Mucosa of rectum (tissue), 2 donors: ENCODE measurements around the gene PIP4K2B.

ENCODE experiments used
- H3K27ac ChIP-seq, 2 donors: one replicate each; pipeline ENCODE4 v1.7.0; 2013; ENCODE audit warnings: inconsistent platforms in 2 of 2, low read depth in 2 of 2, low read length in 2 of 2
- H3K27me3 ChIP-seq, 2 donors: one replicate each; pipeline ENCODE4 v1.7.0; 2013; ENCODE audit warnings: low read length in 2 of 2; ENCODE audit not compliant: control insufficient read depth in 2 of 2, insufficient read depth in 2 of 2
- H3K36me3 ChIP-seq, 2 donors: one replicate each; pipeline ENCODE4 v1.7.0; 2013; ENCODE audit warnings: low read length in 2 of 2; ENCODE audit not compliant: control insufficient read depth in 2 of 2, insufficient read depth in 2 of 2
- H3K4me1 ChIP-seq, 2 donors: one replicate each; pipeline ENCODE4 v1.7.0; 2013; ENCODE audit warnings: low read length in 2 of 2, mild to moderate bottlenecking in 1 of 2; ENCODE audit not compliant: control insufficient read depth in 2 of 2, insufficient read depth in 2 of 2
- H3K4me3 ChIP-seq, 2 donors: one replicate each; pipeline ENCODE4 v1.7.0; 2013; ENCODE audit warnings: low read length in 2 of 2
- H3K9ac ChIP-seq, 2 donors: one replicate each; pipeline ENCODE4 v1.7.0; 2013; ENCODE audit warnings: low read length in 2 of 2, low read depth in 1 of 2, mild to moderate bottlenecking in 1 of 2
- H3K9me3 ChIP-seq, 2 donors: one replicate each; pipeline ENCODE4 v1.7.0; 2013; ENCODE audit warnings: low read length in 2 of 2; ENCODE audit not compliant: control insufficient read depth in 2 of 2
- donor health status: healthy.
- donor health status: Normal muscosa, but diverticular disease.

Gene PIP4K2B

GRCh38 chr17:38751808-38752307, 47.5 kb downstream of the PIP4K2B start:
- no peaks in the 10 kb centered on the region for H3K9me3 ChIP-seq
- peaks cover 42 to 46% of the 10 kb centered on the region in 2 donors for H3K4me1 ChIP-seq
- H3K27me3 ChIP-seq: no peaks in the 10 kb centered on the region
- peak overlapping the region; percentile 61 to 97 for H3K9ac ChIP-seq
- H3K4me3 ChIP-seq: peak overlapping the region; percentile 99 to 100
- H3K36me3 ChIP-seq: peaks cover 13 to 17% of the 10 kb centered on the region in 2 donors
- peak overlapping the region; percentile 81 to 89 for H3K27ac ChIP-seq

GRCh38 chr17:38751144-38751807, 48.1 kb downstream of the PIP4K2B start:
- peak overlapping the region; percentile 47 to 97 for H3K9ac ChIP-seq
- no peaks in the 10 kb centered on the region for H3K27me3 ChIP-seq

GRCh38 chr17:38750312-38751121, 48.8 kb downstream of the PIP4K2B start:
- Histone ChIP-seq H3K9ac (peak overlapping the region; percentile 60 to 97), H3K36me3 (peaks cover 4 to 5% of the 10 kb centered on the region in 2 donors), H3K9me3 (no peaks in the 10 kb centered on the region), H3K4me3 (peak overlapping the region; percentile 83 to 99), H3K4me1 (peaks cover 49 to 56% of the 10 kb centered on the region in 2 donors), H3K27me3 (no peaks in the 10 kb centered on the region), H3K27ac (peak overlapping the region; percentile 84 to 89)

More at GRCh38 chr17:38751144-38751807, 48.1 kb downstream of the PIP4K2B start:
- Histone ChIP-seq H3K27ac (peak overlapping the region; percentile 84 to 89), H3K4me3 (peak overlapping the region; percentile 83 to 99), H3K9me3 (no peaks in the 10 kb centered on the region), H3K4me1 (peaks cover 48 to 52% of the 10 kb centered on the region in 2 donors), H3K36me3 (peaks cover 12 to 13% of the 10 kb centered on the region in 2 donors)

GRCh38 chr17:38750044-38750311, 49.4 kb downstream of the PIP4K2B start:
- Histone ChIP-seq H3K27me3 (no peaks in the 10 kb centered on the region), H3K36me3 (peaks cover 4 to 5% of the 10 kb centered on the region in 2 donors), H3K9ac (peak overlapping the region; percentile 60 to 76), H3K27ac (peak overlapping the region; percentile 84 to 89), H3K4me1 (peaks cover 49 to 56% of the 10 kb centered on the region in 2 donors), H3K9me3 (no peaks in the 10 kb centered on the region), H3K4me3 (peak overlapping the region; percentile 83 to 99)

- Histone ChIP-seq H3K9ac (peak overlapping the region; percentile 61 to 76), H3K9me3 (no peaks in the 10 kb centered on the region), H3K27me3 (no peaks in the 10 kb centered on the region), H3K36me3 (peaks cover under 1% of the 10 kb centered on the region in 2 donors), H3K4me1 (peaks cover 49 to 56% of the 10 kb centered on the region in 2 donors), H3K4me3 (peak overlapping the region; percentile 83 to 99), H3K27ac (peak overlapping the region; percentile 84 to 89)
Observed at GRCh38 chr17:38749223-38750043, 49.9 kb downstream of the PIP4K2B start.

GRCh38 chr17:38748892-38749222, 50.5 kb downstream of the PIP4K2B start:
- Histone ChIP-seq H3K27me3 (no peaks in the 10 kb centered on the region), H3K27ac (peak overlapping the region; percentile 84 to 89), H3K4me1 (peaks cover 50 to 55% of the 10 kb centered on the region in 2 donors), H3K9me3 (no peaks in the 10 kb centered on the region), H3K4me3 (peak overlapping the region; percentile 83 to 99), H3K9ac (peak overlapping the region; percentile 61 to 76), H3K36me3 (no peaks in the 10 kb centered on the region)

- peaks cover 51 to 53% of the 10 kb centered on the region in 2 donors for H3K4me1 ChIP-seq
Observed at GRCh38 chr17:38748149-38748891, 51.0 kb downstream of the PIP4K2B start, which contains the start of gene PCGF2. PCGF2 (minus strand) TSS chr17:38748336; CDS start chr17:38740402, 7,934 bp downstream.

GRCh38 chr17:38747463-38748148, 51.8 kb downstream of the PIP4K2B start:
- no peaks in the 10 kb centered on the region for H3K27me3 ChIP-seq
- H3K4me3 ChIP-seq: peak overlapping the region; percentile 80 to 81
- peaks cover 54 to 56% of the 10 kb centered on the region in 2 donors for H3K4me1 ChIP-seq
- H3K9me3 ChIP-seq: no peaks in the 10 kb centered on the region
- peak overlapping the region; percentile 68 to 83 for H3K9ac ChIP-seq
- no peaks in the 10 kb centered on the region for H3K36me3 ChIP-seq
- peak overlapping the region; percentile 41 to 52 for H3K27ac ChIP-seq

More at GRCh38 chr17:38748149-38748891, 51.0 kb downstream of the PIP4K2B start, which contains the start of gene PCGF2:
- Histone ChIP-seq H3K36me3 (no peaks in the 10 kb centered on the region), H3K9ac (peak within 1 kb of the TSS; percentile 68 to 83), H3K27me3 (no peaks in the 10 kb centered on the region), H3K4me3 (peak within 1 kb of the TSS; percentile 83 to 99), H3K27ac (peak within 1 kb of the TSS; percentile 84 to 89), H3K9me3 (no peaks in the 10 kb centered on the region)
